IMR-90 (cell line): ENCODE measurements around the gene CFAP157.

ENCODE experiments used
- BHLHE40 ChIP-seq: fragments of 150-350 bp; IDR thresholded peaks from 2 replicates; pipeline ENCODE4 v1.6.1; 2016; ENCODE audit warnings: mild to moderate bottlenecking, low read depth, low read length
- CEBPB ChIP-seq: IDR thresholded peaks from 2 replicates; pipeline ENCODE4 v1.6.1; 2012; ENCODE audit warnings: low read depth, low read length, improper control_type of control experiment
- CHD1 ChIP-seq: IDR thresholded peaks from 2 replicates; pipeline ENCODE4 v1.6.1; 2012; ENCODE audit warnings: low read depth, low read length, improper control_type of control experiment
- CTCF ChIP-seq: conservative IDR thresholded peaks from 2 replicates; pipeline ENCODE4 v1.5.1; 2012; ENCODE audit warnings: mild to moderate bottlenecking, low read depth, low read length, improper control_type of control experiment
- MAFK ChIP-seq: IDR thresholded peaks from 2 replicates; pipeline ENCODE4 v1.6.1; 2012; ENCODE audit warnings: low read depth, low read length, improper control_type of control experiment
- MAZ ChIP-seq: IDR thresholded peaks from 2 replicates; pipeline ENCODE4 v1.6.1; 2012; ENCODE audit warnings: low read depth, mild to moderate bottlenecking, low read length, improper control_type of control experiment, moderate library complexity, borderline replicate concordance
- MXI1 ChIP-seq: IDR thresholded peaks from 2 replicates; pipeline ENCODE4 v1.6.1; 2012; ENCODE audit warnings: low read depth, mild to moderate bottlenecking, low read length, moderate library complexity, borderline replicate concordance
- POLR2A ChIP-seq: IDR thresholded peaks from 2 replicates; pipeline ENCODE4 v1.6.1; 2012; ENCODE audit warnings: mild to moderate bottlenecking, low read depth, low read length
- RAD21 ChIP-seq: IDR thresholded peaks from 2 replicates; pipeline ENCODE4 v1.6.1; 2012; ENCODE audit warnings: low read length, improper control_type of control experiment
- RCOR1 ChIP-seq: IDR thresholded peaks from 2 replicates; pipeline ENCODE4 v1.6.1; 2012; ENCODE audit warnings: mild to moderate bottlenecking, low read length, improper control_type of control experiment; ENCODE audit not compliant: insufficient replicate concordance
- USF2 ChIP-seq: fragments of 150-350 bp; IDR thresholded peaks from 2 replicates; pipeline ENCODE4 v1.6.1; 2017; ENCODE audit warnings: mild to moderate bottlenecking, antibody characterized with exemption, low read length, low read depth

GRCh38 chr9:127711226-127711701 lies 4.5 kb downstream of the CFAP157 start:
- TF ChIP-seq CTCF (no peak), POLR2A (no peak), MXI1 (no peak), RAD21 (no peak), USF2 (no peak), MAZ (no peak), RCOR1 (no peak), MAFK (no peak), BHLHE40 (no peak), CHD1 (no peak), CEBPB (no peak)
